Cerebellar cortex (tissue), 1 donor: ENCODE data around the gene JMY.

Experiments
- DNase-seq: peaks from one replicate; pipeline ENCODE4 v3.0.0-alpha.2; 2015; ENCODE audit warnings: low spot score

The JMY gene

DNA sequence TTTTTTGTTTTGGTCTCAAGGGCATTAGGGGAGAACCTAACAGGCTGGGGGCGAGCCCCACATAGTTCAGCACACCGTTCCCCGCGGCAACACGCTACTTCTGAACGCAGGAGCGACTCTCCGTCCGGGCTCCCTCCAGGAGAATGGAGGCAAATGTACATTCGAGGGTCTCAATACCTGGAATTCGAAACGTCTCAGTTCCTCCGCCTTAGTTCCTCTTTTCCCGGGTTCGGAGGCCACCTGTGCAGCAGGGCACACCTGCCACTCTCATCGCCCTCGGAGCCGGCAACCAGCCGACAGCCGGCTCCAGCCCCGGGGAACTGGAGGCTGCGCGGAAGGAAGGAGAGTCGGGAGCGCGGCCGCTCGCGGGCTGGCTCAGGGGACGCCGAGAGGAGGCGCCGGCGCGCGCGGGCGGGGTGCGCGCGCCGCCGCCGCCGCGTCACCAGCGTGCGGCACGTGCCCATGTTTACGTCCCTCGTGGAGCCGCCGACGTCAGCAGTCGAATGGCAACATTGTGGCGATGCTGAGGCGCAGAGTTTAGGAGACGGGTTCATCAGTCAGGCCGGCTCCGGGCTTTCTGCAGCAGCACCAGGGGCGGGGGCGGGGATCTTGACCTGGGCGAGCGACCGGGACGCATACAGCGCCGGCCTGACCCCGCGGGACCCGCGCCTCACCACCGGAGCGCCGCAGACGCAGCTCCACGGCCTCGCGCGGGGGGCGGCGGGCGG, at the start of gene JMY:
JMY (plus strand) TSS at position 498 of the 728 bp plus-strand sequence. CDS start 520 bp downstream, outside the sequence.
- DNase-seq = peak; percentile 87

DNA sequence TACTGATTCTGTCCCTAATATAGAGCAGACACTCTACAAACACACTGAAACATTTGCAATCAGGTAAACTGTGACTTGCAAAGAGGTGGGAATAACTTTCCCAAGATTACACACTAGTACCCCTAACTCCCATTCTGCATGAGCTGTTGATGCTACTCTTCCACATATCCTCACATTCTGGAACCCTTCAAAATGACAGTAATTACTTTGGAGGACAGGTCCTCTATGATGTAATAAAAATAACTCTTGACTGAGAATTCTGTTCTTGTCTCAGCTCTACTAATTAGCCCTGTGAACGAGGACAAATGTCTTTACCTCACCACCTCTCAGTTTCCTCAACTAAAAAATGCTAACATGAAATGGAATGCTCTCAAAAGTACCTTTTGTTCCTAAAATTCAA, 49.5 kb upstream of the JMY start:
- DNase-seq = no peak

DNA sequence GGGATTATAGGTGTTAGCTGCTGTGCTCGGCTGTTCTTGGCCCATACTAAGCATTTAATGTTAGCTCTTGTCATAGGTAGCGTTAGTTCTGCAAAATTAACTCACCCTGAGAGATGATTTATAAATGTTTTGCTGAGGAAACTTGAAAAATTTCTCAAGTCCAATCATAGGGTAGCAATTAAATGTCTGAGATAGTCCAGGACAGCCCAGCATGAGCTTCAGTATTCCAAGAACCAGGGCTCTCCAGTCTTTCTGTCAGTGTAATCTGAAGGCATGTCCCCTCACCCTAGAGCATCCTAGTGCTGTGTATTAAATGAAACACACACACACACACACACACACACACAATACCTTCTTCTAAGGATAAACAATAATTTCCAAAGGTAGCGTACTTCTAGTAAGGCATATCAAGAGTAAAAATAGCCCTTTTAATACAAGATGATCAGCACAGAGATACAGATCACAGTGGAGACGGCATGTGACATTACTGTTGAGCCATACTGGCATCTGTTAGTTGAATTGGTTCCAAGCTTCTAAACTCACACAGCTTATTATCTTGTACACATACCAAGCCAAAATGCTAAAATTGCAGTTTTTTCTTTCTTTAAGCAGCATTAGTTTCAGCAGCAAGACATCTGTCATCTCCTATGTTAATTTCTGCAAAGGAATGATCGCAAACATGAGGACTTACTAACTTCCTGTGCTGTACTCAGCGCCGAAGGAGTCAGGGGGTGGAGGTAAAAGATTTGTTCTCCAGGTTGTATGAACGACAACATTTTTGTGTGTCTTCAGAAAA, 46.3 kb upstream of the JMY start:
- DNase-seq = peak; percentile 10

DNA sequence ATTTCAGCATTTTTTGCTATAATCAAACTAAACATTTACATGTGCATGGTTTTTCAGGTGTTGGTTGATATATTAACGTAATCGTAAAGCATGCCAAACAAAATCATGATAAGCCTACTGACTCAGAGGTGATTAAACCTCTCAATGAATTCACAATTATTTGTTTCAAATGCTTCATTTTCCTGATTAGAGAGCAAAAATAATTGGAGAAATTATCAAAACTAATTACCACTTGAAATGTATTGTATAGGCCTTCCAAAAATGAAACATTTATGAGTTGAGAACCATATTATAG, 45.7 kb upstream of the JMY start:
- no peak for DNase-seq

DNA sequence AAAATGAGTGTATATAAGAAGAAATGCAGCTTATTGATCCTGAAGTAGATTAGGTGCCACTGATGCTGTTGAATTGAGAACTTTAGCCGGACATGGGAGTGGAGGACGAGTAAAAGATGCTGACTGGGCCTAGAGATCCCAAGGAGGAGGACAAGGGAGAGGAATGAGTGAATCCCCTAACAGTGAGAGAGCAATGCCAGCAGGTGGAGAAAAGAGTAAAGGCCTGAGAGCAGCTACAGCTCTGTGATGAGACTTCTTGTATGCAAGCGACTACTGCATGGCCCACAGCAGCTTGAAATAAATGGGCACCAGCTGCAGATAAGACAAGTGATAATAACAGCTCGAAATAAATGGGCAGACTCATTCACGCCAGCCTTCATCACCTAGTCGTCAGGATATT, 44.5 kb upstream of the JMY start:
- DNase-seq = peak; percentile 3

- DNase-seq = no peak
These were observed 42.3 kb upstream of the JMY start for GRCh38 chr5:79193643-79194042.

GRCh38 chr5:79200573-79201183, 35.3 kb upstream of the JMY start:
- peak; percentile 15 for DNase-seq

- no peak for DNase-seq
These were observed 34.7 kb upstream of the JMY start for GRCh38 chr5:79201206-79201605.

GRCh38 chr5:79202076-79202475, 33.9 kb upstream of the JMY start:
- no peak for DNase-seq

GRCh38 chr5:79205965-79206364, 30.0 kb upstream of the JMY start:
- no peak for DNase-seq

GRCh38 chr5:79206541-79206940, 29.4 kb upstream of the JMY start:
- no peak for DNase-seq

- no peak for DNase-seq
These were observed 26.4 kb upstream of the JMY start for GRCh38 chr5:79209505-79209904.

- no peak for DNase-seq
These were observed 11.5 kb upstream of the JMY start for GRCh38 chr5:79224286-79224984.

GRCh38 chr5:79225026-79225425, 10.9 kb upstream of the JMY start:
- no peak for DNase-seq

GRCh38 chr5:79225441-79225840, 10.5 kb upstream of the JMY start:
- no peak for DNase-seq

GRCh38 chr5:79227484-79228025, 8.4 kb upstream of the JMY start:
- DNase-seq = no peak

GRCh38 chr5:79229357-79230174, 6.4 kb upstream of the JMY start:
- peak; percentile 37 for DNase-seq

- DNase-seq = no peak
These were observed 684 bp upstream of the JMY start for GRCh38 chr5:79235261-79235633.

GRCh38 chr5:79236362-79236969, 535 bp downstream of the JMY start:
- DNase-seq = peak; percentile 24

DNA sequence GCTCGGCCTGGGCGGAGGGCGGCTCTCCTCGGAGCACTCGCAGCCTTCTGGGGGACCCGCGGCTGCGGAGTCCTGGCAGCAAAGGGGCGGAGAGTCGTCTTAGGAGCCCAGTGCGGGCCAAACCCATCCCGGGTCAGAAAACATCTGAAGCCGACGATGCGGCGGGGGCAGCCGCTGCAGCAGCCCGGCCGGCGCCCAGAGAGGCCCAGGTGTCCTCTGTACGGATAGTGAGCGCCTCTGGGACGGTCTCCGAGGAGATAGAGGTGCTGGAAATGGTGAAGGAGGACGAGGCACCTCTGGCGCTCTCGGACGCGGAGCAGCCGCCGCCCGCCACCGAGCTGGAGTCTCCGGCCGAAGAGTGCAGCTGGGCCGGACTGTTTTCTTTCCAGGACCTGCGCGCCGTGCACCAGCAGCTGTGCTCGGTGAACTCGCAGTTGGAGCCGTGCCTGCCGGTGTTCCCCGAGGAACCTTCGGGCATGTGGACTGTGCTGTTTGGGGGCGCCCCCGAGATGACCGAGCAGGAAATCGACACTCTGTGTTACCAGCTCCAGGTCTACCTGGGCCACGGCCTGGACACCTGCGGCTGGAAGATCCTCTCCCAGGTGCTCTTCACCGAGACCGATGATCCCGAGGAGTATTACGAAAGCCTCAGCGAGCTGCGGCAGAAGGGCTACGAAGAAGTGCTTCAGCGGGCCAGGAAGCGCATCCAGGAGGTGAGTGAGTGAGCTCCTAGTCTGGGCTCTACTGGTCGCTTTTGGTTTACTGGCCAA, 1.2 kb downstream of the JMY start:
- peak; percentile 60 for DNase-seq
